WTC11 (cell line): ENCODE results near the gene ARHGDIG. TPM values are rescaled to one million over a fixed set of nuclear protein-coding genes. Genes with fewer than 3 reads are reported as not detected.

ENCODE experiments used
- ATAC-seq: fragments of 200-7000 bp; cut with Tn5 transposase; 2 replicates; pipeline ENCODE4 v1.10.0; 2021; ENCODE audit warnings: mild to moderate bottlenecking, moderate library complexity
- CTCF ChIA-PET: fragments of 300-600 bp; sonication (Branson Sonifier 250); formaldehyde crosslinking; loops from one replicate; lab custom pipeline; 2021; ENCODE audit warnings: antibody characterized with exemption; lab: Charles Lee
- POLR2A ChIA-PET: fragments of 350-600 bp; sonication (Branson Sonifier 250); formaldehyde crosslinking; loops from one replicate; lab custom pipeline; 2021; ENCODE audit warnings: antibody characterized with exemption; lab: Charles Lee
- DNase-seq: peaks from one replicate; pipeline ENCODE4 v3.0.0; 2021; ENCODE audit warnings: low spot score
- H3K27ac Mint-ChIP-seq: 2 replicates; pipeline ENCODE4 v1.8.0; 2021; ENCODE audit warnings: mixed read lengths
- H3K27me3 Mint-ChIP-seq: 2 replicates; pipeline ENCODE4 v1.8.0; 2021; ENCODE audit warnings: low read depth, mild to moderate bottlenecking, moderate library complexity, mixed read lengths
- H3K36me3 Mint-ChIP-seq: 2 replicates; pipeline ENCODE4 v1.8.0; 2021; ENCODE audit warnings: mixed read lengths
- H3K4me1 Mint-ChIP-seq: 2 replicates; pipeline ENCODE4 v1.8.0; 2022; ENCODE audit warnings: mixed read lengths
- H3K4me3 Mint-ChIP-seq: 2 replicates; pipeline ENCODE4 v1.8.0; 2021; ENCODE audit warnings: mild to moderate bottlenecking, moderate library complexity, mixed read lengths
- H3K9me3 Mint-ChIP-seq: 2 replicates; pipeline ENCODE4 v1.8.0; 2021; ENCODE audit warnings: mixed read lengths
- AFF4 ChIP-seq: sonication (generic); formaldehyde crosslinking; IDR thresholded peaks from 2 replicates; pipeline ENCODE4 v1.8.1; 2023; ENCODE audit warnings: mild to moderate bottlenecking, missing genetic modification reagents, borderline replicate concordance
- CDX4 ChIP-seq: fragments of 250-450 bp; sonication (Bioruptor Pico); IDR thresholded peaks from 2 replicates; pipeline ENCODE4 v1.9.0; 2021; ENCODE audit warnings: moderate library complexity, mild to moderate bottlenecking, inconsistent platforms, borderline replicate concordance
- ERG ChIP-seq: fragments of 250-450 bp; sonication (Bioruptor Pico); IDR thresholded peaks from 2 replicates; pipeline ENCODE4 v1.8.0; 2021; ENCODE audit warnings: mild to moderate bottlenecking
- FOXJ3 ChIP-seq: sonication (generic); formaldehyde crosslinking; IDR thresholded peaks from 2 replicates; pipeline ENCODE4 v1.9.0; 2021; ENCODE audit warnings: missing genetic modification reagents, mild to moderate bottlenecking, borderline replicate concordance
- GRHL2 ChIP-seq: fragments of 250-450 bp; sonication (Bioruptor Pico); IDR thresholded peaks from 2 replicates; pipeline ENCODE4 v1.8.0; 2022; ENCODE audit warnings: mild to moderate bottlenecking, moderate library complexity; ENCODE audit not compliant: insufficient replicate concordance, severe bottlenecking
- HMGA2 ChIP-seq: fragments of 250-450 bp; sonication (Bioruptor Pico); IDR thresholded peaks from 2 replicates; pipeline ENCODE4 v1.4.0; 2021; ENCODE audit warnings: mild to moderate bottlenecking, moderate library complexity
- JUN ChIP-seq: sonication (generic); formaldehyde crosslinking; IDR thresholded peaks from 2 replicates; pipeline ENCODE4 v1.8.0; 2023; ENCODE audit warnings: mild to moderate bottlenecking, missing genetic modification reagents
- KAT7 ChIP-seq: sonication (generic); formaldehyde crosslinking; IDR thresholded peaks from 2 replicates; pipeline ENCODE4 v1.8.1; 2023; ENCODE audit warnings: missing genetic modification reagents, mild to moderate bottlenecking, borderline replicate concordance
- MAX ChIP-seq: sonication (generic); formaldehyde crosslinking; IDR thresholded peaks from 2 replicates; pipeline ENCODE4 v1.8.0; 2022; ENCODE audit warnings: mild to moderate bottlenecking, missing genetic modification reagents
- MLX ChIP-seq: sonication (generic); formaldehyde crosslinking; IDR thresholded peaks from 2 replicates; pipeline ENCODE4 v1.8.1; 2023; ENCODE audit warnings: mild to moderate bottlenecking, missing genetic modification reagents, moderate library complexity
- PREB ChIP-seq: sonication (generic); formaldehyde crosslinking; IDR thresholded peaks from 2 replicates; pipeline ENCODE4 v1.8.1; 2022; ENCODE audit warnings: mild to moderate bottlenecking, missing genetic modification reagents, moderate library complexity, borderline replicate concordance
- SP1 ChIP-seq: sonication (generic); formaldehyde crosslinking; conservative IDR thresholded peaks from 2 replicates; pipeline ENCODE4 v1.8.1; 2022; ENCODE audit warnings: missing genetic modification reagents
- USF2 ChIP-seq: sonication (generic); formaldehyde crosslinking; IDR thresholded peaks from 2 replicates; pipeline ENCODE4 v1.8.1; 2023; ENCODE audit warnings: mild to moderate bottlenecking, missing genetic modification reagents, moderate library complexity
- ZNF121 ChIP-seq: sonication (generic); formaldehyde crosslinking; IDR thresholded peaks from 2 replicates; pipeline ENCODE4 v1.8.0; 2023; ENCODE audit warnings: missing genetic modification reagents
- ZNF232 ChIP-seq: sonication (generic); formaldehyde crosslinking; IDR thresholded peaks from 2 replicates; pipeline ENCODE4 v1.8.0; 2022; ENCODE audit warnings: mild to moderate bottlenecking, missing genetic modification reagents
- ZNF281 ChIP-seq: sonication (generic); formaldehyde crosslinking; IDR thresholded peaks from 2 replicates; pipeline ENCODE4 v1.8.0; 2023; ENCODE audit warnings: mild to moderate bottlenecking, missing genetic modification reagents
- total RNA-seq: library from RNA; stranded (reverse); gene quantifications from 3 replicates; pipeline ENCODE4 v1.2.3, GENCODE V29; 2021

ARHGDIG gene
- total RNA-seq, 1 experiment from 2014 or later = 4.0 TPM

- no peak for TF ChIP-seq JUN (CRISPR knock-in tag)
- no peak for TF ChIP-seq USF2 (CRISPR knock-in tag)
- TF ChIP-seq KAT7 (CRISPR knock-in tag) = no peak
- TF ChIP-seq HMGA2 (CRISPR knock-in tag) = no peak
- no peak for TF ChIP-seq GRHL2 (CRISPR knock-in tag)
- no peak for TF ChIP-seq CDX4 (CRISPR knock-in tag)
- TF ChIP-seq FOXJ3 = no peak
- no peak for TF ChIP-seq MLX (CRISPR knock-in tag)
- no peak for TF ChIP-seq ZNF121
- TF ChIP-seq AFF4 (CRISPR knock-in tag) = no peak
These were observed 9.8 kb upstream of the ARHGDIG start (continued) for GRCh38 chr16:270381-271255.

- DNase-seq (no peak), ATAC-seq (no peak)
- Mint-ChIP-seq H3K9me3 (no peaks in the 10 kb centered on the region), H3K27me3 (peaks cover 32% of the 10 kb centered on the region), H3K36me3 (no peaks in the 10 kb centered on the region), H3K4me1 (no peaks in the 10 kb centered on the region), H3K4me3 (no peak overlapping the region), H3K27ac (no peak overlapping the region)
- ChIA-PET POLR2A (no interaction called here), CTCF (no interaction called here)
- TF ChIP-seq SP1 (CRISPR knock-in tag) (no peak), ZNF232 (CRISPR knock-in tag) (no peak), MAX (CRISPR knock-in tag) (no peak), PREB (CRISPR knock-in tag) (no peak), ZNF281 (no peak), ERG (CRISPR knock-in tag) (no peak)
These were observed 7.5 kb upstream of the ARHGDIG start for GRCh38 chr16:272633-273546.
